Ascending aorta (tissue), 2 donors: ENCODE measurements around the gene TACC2. TPM values are rescaled to one million over a fixed set of nuclear protein-coding genes. Genes with fewer than 3 reads are reported as not detected.

ENCODE experiments used
- DNase-seq, 2 donors: peaks; one replicate each; pipeline ENCODE4 v3.0.0-alpha.2; 2019; ENCODE audit warnings: low spot score in 2 of 2
- H3K27ac ChIP-seq, 2 donors: fragments of 200-600 bp; sonication (generic); one replicate each; pipeline ENCODE4 v1.5.1; 2016 to 2017; ENCODE audit warnings: mild to moderate bottlenecking in 1 of 2
- H3K27me3 ChIP-seq: fragments of 200-600 bp; sonication (generic); one replicate; pipeline ENCODE4 v1.5.1; 2017
- H3K36me3 ChIP-seq, 2 donors: fragments of 200-600 bp; sonication (generic); one replicate each; pipeline ENCODE4 v1.5.1; 2016
- H3K4me1 ChIP-seq, 2 donors: fragments of 200-600 bp; sonication (generic); one replicate each; pipeline ENCODE4 v1.5.1; 2016 to 2017; ENCODE audit warnings: mild to moderate bottlenecking in 1 of 2
- H3K4me3 ChIP-seq, 2 donors: fragments of 200-600 bp; sonication (generic); one replicate each; pipeline ENCODE4 v1.5.1; 2016 to 2017; ENCODE audit warnings: mild to moderate bottlenecking in 1 of 2
- H3K9me3 ChIP-seq, 2 donors: fragments of 200-600 bp; sonication (generic); one replicate each; pipeline ENCODE4 v1.5.1; 2016
- CTCF ChIP-seq, 3 experiments: fragments of 200-600 bp in 2 of 3; fragments of 450-650 bp in 1 of 3; sonication (generic) in 2 of 3; IDR thresholded peaks; one replicate each; pipeline ENCODE4 v1.5.1; 2016 to 2019; ENCODE audit warnings: antibody characterized with exemption in 3 of 3, mild to moderate bottlenecking in 1 of 3, moderate library complexity in 1 of 3
- intact Hi-C: fragments of 100-400 bp; cut with DNase I; formaldehyde crosslinking; loops from one replicate; pipeline ENCODE4 v1.15.1; 2023
- total RNA-seq: library from RNA; depleted of rRNA; stranded (reverse); fragments of >200 nt; gene quantifications from one replicate; pipeline ENCODE4 v1.1.0, GENCODE V29; 2016

TACC2 gene
- total RNA-seq, 1 donor from 2014 or later: 69.1 TPM

GRCh38 chr10:122229666-122230065, 240.7 kb downstream of the TACC2 start:
- intact Hi-C loops: no loop called here
- no peaks in the 10 kb centered on the region for H3K9me3 ChIP-seq
- H3K27me3 ChIP-seq: no peaks in the 10 kb centered on the region
- no peak overlapping the region for H3K27ac ChIP-seq
- no peak overlapping the region for H3K4me3 ChIP-seq
- TF ChIP-seq CTCF (IDR thresholded peaks at IDR 0.05): no peak
- H3K4me1 ChIP-seq: no peaks in the 10 kb centered on the region
- DNase-seq: no peak
- H3K36me3 ChIP-seq: peaks cover 47 to 74% of the 10 kb centered on the region in 2 donors

- no peak for DNase-seq
- no peaks in the 10 kb centered on the region for H3K27me3 ChIP-seq
- peaks cover 50 to 69% of the 10 kb centered on the region in 2 donors for H3K36me3 ChIP-seq
- H3K27ac ChIP-seq: no peak overlapping the region
- intact Hi-C loops: no loop called here
- H3K4me3 ChIP-seq: no peak overlapping the region
- H3K4me1 ChIP-seq: no peaks in the 10 kb centered on the region
- no peak for TF ChIP-seq CTCF (IDR thresholded peaks at IDR 0.05)
- no peaks in the 10 kb centered on the region for H3K9me3 ChIP-seq
Observed at GRCh38 chr10:122230222-122230621, 241.3 kb downstream of the TACC2 start.

GRCh38 chr10:122232769-122233168, 243.8 kb downstream of the TACC2 start:
- Histone ChIP-seq H3K9me3 (no peaks in the 10 kb centered on the region), H3K4me3 (no peak overlapping the region), H3K36me3 (peaks cover 40 to 60% of the 10 kb centered on the region in 2 donors), H3K27ac (no peak overlapping the region), H3K27me3 (no peaks in the 10 kb centered on the region), H3K4me1 (no peaks in the 10 kb centered on the region)
- intact Hi-C loops: no loop called here
- no peak for TF ChIP-seq CTCF (IDR thresholded peaks at IDR 0.05)
- no peak for DNase-seq

GRCh38 chr10:122233857-122234348, 244.9 kb downstream of the TACC2 start:
- no peak for DNase-seq
- no peak overlapping the region for H3K4me3 ChIP-seq
- no peak for TF ChIP-seq CTCF (IDR thresholded peaks at IDR 0.05)
- H3K4me1 ChIP-seq: no peaks in the 10 kb centered on the region
- H3K27ac ChIP-seq: no peak overlapping the region
- intact Hi-C loops: no loop called here
- no peaks in the 10 kb centered on the region for H3K9me3 ChIP-seq
- H3K36me3 ChIP-seq: peaks cover 45 to 58% of the 10 kb centered on the region in 2 donors
- H3K27me3 ChIP-seq: no peaks in the 10 kb centered on the region

- no peaks in the 10 kb centered on the region for H3K27me3 ChIP-seq
- peaks cover 41 to 58% of the 10 kb centered on the region in 2 donors for H3K36me3 ChIP-seq
- H3K4me1 ChIP-seq: no peaks in the 10 kb centered on the region
- H3K9me3 ChIP-seq: no peaks in the 10 kb centered on the region
- no peak overlapping the region for H3K4me3 ChIP-seq
- DNase-seq: no peak
- no peak for TF ChIP-seq CTCF (IDR thresholded peaks at IDR 0.05)
- intact Hi-C loops: no loop called here
- no peak overlapping the region for H3K27ac ChIP-seq
Observed at GRCh38 chr10:122234416-122234815, 245.5 kb downstream of the TACC2 start.
